Liver (tissue), 9 donors: ENCODE measurements around the gene IARS1. TPM values are rescaled to one million over a fixed set of nuclear protein-coding genes. Genes with fewer than 3 reads are reported as not detected.

ENCODE experiments used
- DNase-seq: peaks from one replicate; pipeline ENCODE4 v3.0.0-alpha.2; 2017; ENCODE audit warnings: low spot score
- H3K27ac ChIP-seq, 2 donors: one replicate each; pipeline ENCODE4 v1.7.0; 2013; ENCODE audit warnings: inconsistent platforms in 2 of 2, low read length in 2 of 2, control low read depth in 1 of 2, low read depth in 1 of 2, mild to moderate bottlenecking in 1 of 2
- H3K27me3 ChIP-seq, 4 donors: one replicate each; pipeline versions ENCODE4 v1.6.1 to v1.7.0; 2013; ENCODE audit warnings: low read length in 3 of 4, inconsistent platforms in 1 of 4, mild to moderate bottlenecking in 1 of 4, moderate library complexity in 1 of 4; ENCODE audit not compliant: control insufficient read depth in 4 of 4, insufficient read depth in 4 of 4
- H3K36me3 ChIP-seq, 4 donors: one replicate each; pipeline versions ENCODE4 v1.6.1 to v1.7.0; 2013; ENCODE audit warnings: low read length in 3 of 4, mild to moderate bottlenecking in 3 of 4, low read depth in 1 of 4, moderate library complexity in 1 of 4; ENCODE audit not compliant: control insufficient read depth in 4 of 4, insufficient read depth in 3 of 4
- H3K4me1 ChIP-seq, 4 donors: one replicate each; pipeline versions ENCODE4 v1.6.1 to v1.7.0; 2013; ENCODE audit warnings: low read length in 3 of 4, mild to moderate bottlenecking in 3 of 4, moderate library complexity in 1 of 4; ENCODE audit not compliant: control insufficient read depth in 4 of 4, insufficient read depth in 4 of 4
- H3K4me3 ChIP-seq, 3 donors: one replicate each; pipeline versions ENCODE4 v1.6.1 to v1.7.0; 2013; ENCODE audit warnings: low read length in 3 of 3, control low read depth in 1 of 3, low read depth in 1 of 3, mild to moderate bottlenecking in 1 of 3
- H3K9ac ChIP-seq, 2 donors: one replicate each; pipeline ENCODE4 v1.7.0; 2013; ENCODE audit warnings: low read length in 2 of 2, mild to moderate bottlenecking in 2 of 2, moderate library complexity in 2 of 2, control low read depth in 1 of 2, low read depth in 1 of 2
- H3K9me3 ChIP-seq, 4 donors: one replicate each; pipeline versions ENCODE4 v1.6.1 to v1.7.0; 2013; ENCODE audit warnings: low read length in 3 of 4; ENCODE audit not compliant: control insufficient read depth in 4 of 4
- ATF3 ChIP-seq: IDR thresholded peaks from 2 replicates; pipeline ENCODE4 v1.6.1; 2016; ENCODE audit warnings: antibody characterized with exemption
- CTCF ChIP-seq: fragments of 150-350 bp; IDR thresholded peaks from 2 replicates; pipeline ENCODE4 v1.5.1; 2017; ENCODE audit warnings: improper control_type of control experiment, low read depth, low read length; ENCODE audit not compliant: missing input control
- EGR1 ChIP-seq, 2 donors: IDR thresholded peaks; 2 replicates each; pipeline ENCODE4 v1.6.1; 2016 to 2018; ENCODE audit warnings: antibody characterized with exemption in 2 of 2, low read depth in 2 of 2
- FOXA1 ChIP-seq: IDR thresholded peaks from 2 replicates; pipeline ENCODE4 v1.6.1; 2016; ENCODE audit warnings: antibody characterized with exemption
- FOXA2 ChIP-seq: IDR thresholded peaks from 2 replicates; pipeline ENCODE4 v1.6.1; 2016; ENCODE audit warnings: antibody characterized with exemption
- GABPA ChIP-seq, 2 donors: IDR thresholded peaks in 1 of 2; conservative IDR thresholded peaks in 1 of 2; 2 replicates each; pipeline ENCODE4 v1.6.1; 2016; ENCODE audit warnings: antibody characterized with exemption in 2 of 2, mild to moderate bottlenecking in 1 of 2, moderate library complexity in 1 of 2
- HNF4A ChIP-seq, 2 donors: conservative IDR thresholded peaks; 2 replicates each; pipeline ENCODE4 v1.6.1; 2016; ENCODE audit warnings: antibody characterized with exemption in 2 of 2, mild to moderate bottlenecking in 2 of 2
- HNF4G ChIP-seq: IDR thresholded peaks from 2 replicates; pipeline ENCODE4 v1.6.1; 2016; ENCODE audit warnings: antibody characterized with exemption
- JUND ChIP-seq, 2 donors: IDR thresholded peaks; 2 replicates each; pipeline ENCODE4 v1.6.1; 2016; ENCODE audit warnings: antibody characterized with exemption in 2 of 2
- NR2F2 ChIP-seq: IDR thresholded peaks from 2 replicates; pipeline ENCODE4 v1.6.1; 2016; ENCODE audit warnings: antibody characterized with exemption
- RAD21 ChIP-seq, 2 donors: IDR thresholded peaks; 2 replicates each; pipeline ENCODE4 v1.6.1; 2016; ENCODE audit warnings: antibody characterized with exemption in 2 of 2, mild to moderate bottlenecking in 2 of 2
- RXRA ChIP-seq, 2 donors: IDR thresholded peaks; 2 replicates each; pipeline ENCODE4 v1.6.1; 2017 to 2018; ENCODE audit warnings: antibody characterized with exemption in 2 of 2, mild to moderate bottlenecking in 1 of 2
- SP1 ChIP-seq: IDR thresholded peaks from 2 replicates; pipeline ENCODE4 v1.6.1; 2018; ENCODE audit warnings: antibody characterized with exemption, mild to moderate bottlenecking
- TAF1 ChIP-seq: conservative IDR thresholded peaks from 2 replicates; pipeline ENCODE4 v1.6.1; 2016; ENCODE audit warnings: antibody characterized with exemption, mild to moderate bottlenecking
- YY1 ChIP-seq: IDR thresholded peaks from 2 replicates; pipeline ENCODE4 v1.6.1; 2016; ENCODE audit warnings: antibody characterized with exemption, mild to moderate bottlenecking
- WGBS: extraction: QIAGEN DNeasy Blood & Tissue Kit; methylation state at CpG from one replicate; pipeline ENCODE4 v1.1.7; 2013; 5-methylcytosine and 5-hydroxymethylcytosine counted together
- polyA plus RNA-seq, 2 donors: library from polyadenylated mRNA; stranded (reverse) in 1 of 2; unstranded in 1 of 2; fragments of 200-250 nt in 1 of 2; fragments of >200 nt in 1 of 2; fragmentation: Nextera tagmentation in 1 of 2; extraction: Ambion mirVana in 1 of 2; gene quantifications; one replicate each; pipeline versions ENCODE4 v1.2.1 to v1.2.3, GENCODE V29; 2013 to 2015
- total RNA-seq, 2 donors: library from RNA; depleted of rRNA; stranded (reverse); fragments of >200 nt; gene quantifications; one replicate each; pipeline ENCODE4 v1.2.3, GENCODE V29; 2014
- TF ChIP-seq, protein P1 (sequence below): IDR thresholded peaks from 2 replicates; pipeline ENCODE4 v1.6.1; 2016; ENCODE audit warnings: antibody characterized with exemption, mild to moderate bottlenecking
- TF ChIP-seq, protein P2 (sequence below): IDR thresholded peaks from 2 replicates; pipeline ENCODE4 v1.6.1; 2016; ENCODE audit warnings: antibody characterized with exemption
- TF ChIP-seq, protein P3 (sequence below): IDR thresholded peaks from 2 replicates; pipeline ENCODE4 v1.6.1; 2016; ENCODE audit warnings: antibody characterized with exemption
- donor health status: healthy.
- donor health status: healthy.
- donor health status: healthy.
- donor health status: healthy.
- donor health status: healthy.

Gene IARS1
- total and polyA plus RNA-seq, 4 donors: 24.8 to 81.7 (median 49.6) TPM

- Histone ChIP-seq H3K4me3 (no peak overlapping the region), H3K27ac (no peak overlapping the region), H3K9me3 (no peaks in the 10 kb centered on the region), H3K36me3 (peaks cover 3 to 59% (median 42%) of the 10 kb centered on the region in 4 donors), H3K4me1 (peaks cover 3 to 7% (median 6%) of the 10 kb centered on the region in 4 donors), H3K27me3 (no peaks in the 10 kb centered on the region), H3K9ac (no peak overlapping the region)
- no peak for TF ChIP-seq JUND (IDR thresholded peaks at IDR 0.05)
- no peak for TF ChIP-seq NR2F2
- no peak for TF ChIP-seq ATF3
- no peak for TF ChIP-seq FOXA2
- TF ChIP-seq EGR1 (IDR thresholded peaks at IDR 0.05; ENCODE audit: low read depth in 2 of 2): no peak
- no peak for TF ChIP-seq SP1
- TF ChIP-seq CTCF: no peak
- TF ChIP-seq TAF1: no peak
- TF ChIP-seq RXRA (IDR thresholded peaks at IDR 0.05): no peak
- no peak for TF ChIP-seq RAD21 (IDR thresholded peaks at IDR 0.05)
- no peak for TF ChIP-seq YY1
- TF ChIP-seq, protein P1, sequence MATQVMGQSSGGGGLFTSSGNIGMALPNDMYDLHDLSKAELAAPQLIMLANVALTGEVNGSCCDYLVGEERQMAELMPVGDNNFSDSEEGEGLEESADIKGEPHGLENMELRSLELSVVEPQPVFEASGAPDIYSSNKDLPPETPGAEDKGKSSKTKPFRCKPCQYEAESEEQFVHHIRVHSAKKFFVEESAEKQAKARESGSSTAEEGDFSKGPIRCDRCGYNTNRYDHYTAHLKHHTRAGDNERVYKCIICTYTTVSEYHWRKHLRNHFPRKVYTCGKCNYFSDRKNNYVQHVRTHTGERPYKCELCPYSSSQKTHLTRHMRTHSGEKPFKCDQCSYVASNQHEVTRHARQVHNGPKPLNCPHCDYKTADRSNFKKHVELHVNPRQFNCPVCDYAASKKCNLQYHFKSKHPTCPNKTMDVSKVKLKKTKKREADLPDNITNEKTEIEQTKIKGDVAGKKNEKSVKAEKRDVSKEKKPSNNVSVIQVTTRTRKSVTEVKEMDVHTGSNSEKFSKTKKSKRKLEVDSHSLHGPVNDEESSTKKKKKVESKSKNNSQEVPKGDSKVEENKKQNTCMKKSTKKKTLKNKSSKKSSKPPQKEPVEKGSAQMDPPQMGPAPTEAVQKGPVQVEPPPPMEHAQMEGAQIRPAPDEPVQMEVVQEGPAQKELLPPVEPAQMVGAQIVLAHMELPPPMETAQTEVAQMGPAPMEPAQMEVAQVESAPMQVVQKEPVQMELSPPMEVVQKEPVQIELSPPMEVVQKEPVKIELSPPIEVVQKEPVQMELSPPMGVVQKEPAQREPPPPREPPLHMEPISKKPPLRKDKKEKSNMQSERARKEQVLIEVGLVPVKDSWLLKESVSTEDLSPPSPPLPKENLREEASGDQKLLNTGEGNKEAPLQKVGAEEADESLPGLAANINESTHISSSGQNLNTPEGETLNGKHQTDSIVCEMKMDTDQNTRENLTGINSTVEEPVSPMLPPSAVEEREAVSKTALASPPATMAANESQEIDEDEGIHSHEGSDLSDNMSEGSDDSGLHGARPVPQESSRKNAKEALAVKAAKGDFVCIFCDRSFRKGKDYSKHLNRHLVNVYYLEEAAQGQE: no peak
- TF ChIP-seq, protein P2, sequence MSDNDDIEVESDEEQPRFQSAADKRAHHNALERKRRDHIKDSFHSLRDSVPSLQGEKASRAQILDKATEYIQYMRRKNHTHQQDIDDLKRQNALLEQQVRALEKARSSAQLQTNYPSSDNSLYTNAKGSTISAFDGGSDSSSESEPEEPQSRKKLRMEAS: no peak
- TF ChIP-seq GABPA (IDR thresholded peaks at IDR 0.05 in 1 of 2, conservative IDR thresholded peaks at IDR 0.05 in 1 of 2): no peak
- TF ChIP-seq, protein P3, sequence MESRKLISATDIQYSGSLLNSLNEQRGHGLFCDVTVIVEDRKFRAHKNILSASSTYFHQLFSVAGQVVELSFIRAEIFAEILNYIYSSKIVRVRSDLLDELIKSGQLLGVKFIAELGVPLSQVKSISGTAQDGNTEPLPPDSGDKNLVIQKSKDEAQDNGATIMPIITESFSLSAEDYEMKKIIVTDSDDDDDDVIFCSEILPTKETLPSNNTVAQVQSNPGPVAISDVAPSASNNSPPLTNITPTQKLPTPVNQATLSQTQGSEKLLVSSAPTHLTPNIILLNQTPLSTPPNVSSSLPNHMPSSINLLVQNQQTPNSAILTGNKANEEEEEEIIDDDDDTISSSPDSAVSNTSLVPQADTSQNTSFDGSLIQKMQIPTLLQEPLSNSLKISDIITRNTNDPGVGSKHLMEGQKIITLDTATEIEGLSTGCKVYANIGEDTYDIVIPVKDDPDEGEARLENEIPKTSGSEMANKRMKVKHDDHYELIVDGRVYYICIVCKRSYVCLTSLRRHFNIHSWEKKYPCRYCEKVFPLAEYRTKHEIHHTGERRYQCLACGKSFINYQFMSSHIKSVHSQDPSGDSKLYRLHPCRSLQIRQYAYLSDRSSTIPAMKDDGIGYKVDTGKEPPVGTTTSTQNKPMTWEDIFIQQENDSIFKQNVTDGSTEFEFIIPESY: no peak
- TF ChIP-seq HNF4G: no peak
- TF ChIP-seq FOXA1: no peak
- no peak for TF ChIP-seq HNF4A (conservative IDR thresholded peaks at IDR 0.05)
- WGBS: 89% methylated on average over 1 of the region's 1 CpG
- DNase-seq: no peak
Observed at GRCh38 chr9:92299116-92299515, 5.6 kb upstream of the IARS1 start.
